LoVo (cell line): ENCODE results near the gene PIP5K1A.
"Not testable (repeated sequence)": the region's sequence is repeated elsewhere in the genome, so short reads cannot be mapped to it uniquely, and the experiment has no call there.

Experiments used
- DNase-seq: peaks from one replicate; pipeline ENCODE4 v3.0.0-alpha.2; 2016; ENCODE audit warnings: low spot score

Gene PIP5K1A

GRCh38 chr1:151192047-151192446 lies 6.3 kb upstream of the PIP5K1A start:
- no peak for DNase-seq

GRCh38 chr1:151193304-151193703 lies 5.0 kb upstream of the PIP5K1A start:
- DNase-seq, result no peak

- DNase-seq, result peak; percentile 9
Observed at GRCh38 chr1:151193856-151194255, 4.5 kb upstream of the PIP5K1A start.

- peak; percentile 98 for DNase-seq
Observed at GRCh38 chr1:151194894-151195594, 3.3 kb upstream of the PIP5K1A start.

- peak; percentile 85 for DNase-seq
Observed at GRCh38 chr1:151196292-151196800, 2.0 kb upstream of the PIP5K1A start.

GRCh38 chr1:151197863-151198253 lies 494 bp upstream of the PIP5K1A start:
- DNase-seq, result peak; percentile 68

GRCh38 chr1:151199873-151200581 lies 1.7 kb downstream of the PIP5K1A start:
- DNase-seq, result no peak

- not testable (repeated sequence) for DNase-seq
Observed at GRCh38 chr1:151205381-151205965, 7.1 kb downstream of the PIP5K1A start.

GRCh38 chr1:151210830-151211229 lies 12.5 kb downstream of the PIP5K1A start:
- no peak for DNase-seq

GRCh38 chr1:151211972-151212705 lies 13.8 kb downstream of the PIP5K1A start:
- no peak for DNase-seq

- no peak for DNase-seq
Observed at GRCh38 chr1:151213560-151213959, 15.2 kb downstream of the PIP5K1A start.

- no peak for DNase-seq
Observed at GRCh38 chr1:151221616-151222015, 23.3 kb downstream of the PIP5K1A start.

- no peak for DNase-seq
Observed at GRCh38 chr1:151222130-151222529, 23.8 kb downstream of the PIP5K1A start.

- DNase-seq, result no peak
Observed at GRCh38 chr1:151235235-151235634, 36.9 kb downstream of the PIP5K1A start.

- DNase-seq, result no peak
Observed at GRCh38 chr1:151237678-151238466, 39.5 kb downstream of the PIP5K1A start.

- DNase-seq, result no peak
Observed at GRCh38 chr1:151238467-151238739, 40.1 kb downstream of the PIP5K1A start.

GRCh38 chr1:151242442-151242841 lies 44.1 kb downstream of the PIP5K1A start:
- DNase-seq, result no peak

GRCh38 chr1:151243683-151244216 lies 45.4 kb downstream of the PIP5K1A start:
- DNase-seq, result no peak

GRCh38 chr1:151246786-151247185 lies 48.4 kb downstream of the PIP5K1A start:
- no peak for DNase-seq

- peak; percentile 81 for DNase-seq
Observed at GRCh38 chr1:151251656-151252470, 53.5 kb downstream of the PIP5K1A start.
